ENCODE measurements around the gene FOXP4. TPM values are rescaled to one million over a fixed set of nuclear protein-coding genes. Genes with fewer than 3 reads are reported as not detected.

Gene FOXP4
- total RNA-seq, 2 experiments from 2014 or later, result 6.3 to 26.3 TPM

DNA sequence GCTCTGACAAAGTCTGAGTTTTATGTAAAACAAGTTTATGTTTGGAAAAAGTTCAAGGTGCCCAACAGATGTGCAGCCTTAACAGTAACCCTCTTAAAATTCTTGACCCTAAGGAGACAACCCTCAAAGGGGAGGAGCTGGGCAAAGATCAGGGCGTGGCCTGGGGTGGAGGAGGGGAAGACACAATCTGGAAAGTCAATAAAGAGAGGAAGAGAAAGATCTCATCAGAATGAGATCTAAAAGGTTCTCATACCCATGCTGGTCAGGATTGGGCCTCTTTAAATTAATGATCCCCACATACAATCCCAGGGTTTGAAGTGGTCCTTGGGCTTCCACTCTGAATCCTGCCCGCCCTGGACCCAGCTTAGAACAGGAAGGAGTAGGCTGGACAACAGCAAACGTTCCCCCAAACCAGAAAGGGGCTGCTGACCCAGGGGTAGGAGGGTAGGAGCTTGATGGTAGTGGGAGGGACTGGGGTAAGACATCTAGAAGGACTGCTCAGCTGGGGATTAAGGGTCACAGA lies 33.0 kb downstream of the FOXP4 start:
- Histone ChIP-seq H3K36me3 (ENCODE audit: insufficient read depth, low read length) (no peaks in the 10 kb centered on the region; the same call in 1 of the 2 replicates), H4K20me1 (ENCODE audit: insufficient read depth, low read length) (no peaks in the 10 kb centered on the region), H3K27ac (ENCODE audit: low read depth, low read length, poor library complexity, severe bottlenecking) (no peak overlapping the region), H3K79me2 (ENCODE audit: insufficient read depth, low read depth, low read length) (no peaks in the 10 kb centered on the region), H3K9me2 (ENCODE audit: insufficient read depth, low read length) (no peaks in the 10 kb centered on the region), H3K4me2 (ENCODE audit: low read length) (no peak overlapping the region), H3K4me3 (ENCODE audit: low read depth, low read length, poor library complexity, severe bottlenecking) (no peak overlapping the region), H2AFZ (ENCODE audit: low read length) (no peak overlapping the region), H3K9me3 (ENCODE audit: low read length) (no peaks in the 10 kb centered on the region), H3K4me1 (ENCODE audit: insufficient read depth, low read length, poor library complexity, severe bottlenecking) (peaks cover 4% of the 10 kb centered on the region)
- no TSS peak for BruUV-seq (replicated peaks)
- CTCF ChIA-PET (ENCODE audit: unreplicated experiment), result no interaction called here
- DNase-seq (ENCODE audit: low spot score), result no peak
- POLR2A ChIA-PET, result interaction anchor here (0.7 to 0.8 kb wide), 2 partner anchors 58 to 1110 kb away, joined by 3 read pairs; no protein-coding TSS in a partner anchor
- intact Hi-C loops (cut with micrococcal nuclease; ENCODE audit: unreplicated experiment), result no loop called here
- TF ChIP-seq, protein P1, sequence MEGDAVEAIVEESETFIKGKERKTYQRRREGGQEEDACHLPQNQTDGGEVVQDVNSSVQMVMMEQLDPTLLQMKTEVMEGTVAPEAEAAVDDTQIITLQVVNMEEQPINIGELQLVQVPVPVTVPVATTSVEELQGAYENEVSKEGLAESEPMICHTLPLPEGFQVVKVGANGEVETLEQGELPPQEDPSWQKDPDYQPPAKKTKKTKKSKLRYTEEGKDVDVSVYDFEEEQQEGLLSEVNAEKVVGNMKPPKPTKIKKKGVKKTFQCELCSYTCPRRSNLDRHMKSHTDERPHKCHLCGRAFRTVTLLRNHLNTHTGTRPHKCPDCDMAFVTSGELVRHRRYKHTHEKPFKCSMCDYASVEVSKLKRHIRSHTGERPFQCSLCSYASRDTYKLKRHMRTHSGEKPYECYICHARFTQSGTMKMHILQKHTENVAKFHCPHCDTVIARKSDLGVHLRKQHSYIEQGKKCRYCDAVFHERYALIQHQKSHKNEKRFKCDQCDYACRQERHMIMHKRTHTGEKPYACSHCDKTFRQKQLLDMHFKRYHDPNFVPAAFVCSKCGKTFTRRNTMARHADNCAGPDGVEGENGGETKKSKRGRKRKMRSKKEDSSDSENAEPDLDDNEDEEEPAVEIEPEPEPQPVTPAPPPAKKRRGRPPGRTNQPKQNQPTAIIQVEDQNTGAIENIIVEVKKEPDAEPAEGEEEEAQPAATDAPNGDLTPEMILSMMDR (conservative IDR thresholded peaks at IDR 0.05; ENCODE audit: low read length), result no peak
- TF ChIP-seq EZH2phosphoT487 (IDR thresholded peaks at IDR 0.05; ENCODE audit: borderline replicate concordance, low read depth, low read length), result no peak

DNA sequence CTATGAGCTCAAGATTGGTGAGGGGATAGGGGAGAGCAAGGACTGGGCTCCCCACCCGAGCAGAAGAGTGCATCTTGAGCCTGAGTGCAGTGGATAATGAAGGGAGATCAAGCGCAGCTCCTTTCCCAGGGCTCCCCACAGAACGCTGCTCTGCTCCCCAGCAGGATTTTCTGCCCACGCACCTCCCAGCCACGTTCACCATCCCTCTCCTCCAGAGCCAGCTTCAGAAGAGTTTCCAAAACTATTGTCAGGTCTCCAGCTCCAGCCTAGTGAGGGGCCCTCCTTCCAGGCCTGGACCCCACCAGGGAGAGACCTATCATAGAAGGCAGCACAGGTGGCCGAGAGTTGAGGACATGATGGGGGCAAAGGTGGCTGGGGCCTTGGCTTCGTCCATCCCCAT lies 34.5 kb downstream of the FOXP4 start:
- Histone ChIP-seq H3K27ac (ENCODE audit: low read depth, low read length, poor library complexity, severe bottlenecking) (no peak overlapping the region), H3K79me2 (ENCODE audit: insufficient read depth, low read depth, low read length) (no peaks in the 10 kb centered on the region), H3K4me1 (ENCODE audit: insufficient read depth, low read length, poor library complexity, severe bottlenecking) (peaks cover 4% of the 10 kb centered on the region), H2AFZ (ENCODE audit: low read length) (no peak overlapping the region), H3K9me3 (ENCODE audit: low read length) (no peaks in the 10 kb centered on the region), H3K4me2 (ENCODE audit: low read length) (no peak overlapping the region), H3K9me2 (ENCODE audit: insufficient read depth, low read length) (no peaks in the 10 kb centered on the region), H3K4me3 (ENCODE audit: low read depth, low read length, poor library complexity, severe bottlenecking) (no peak overlapping the region), H4K20me1 (ENCODE audit: insufficient read depth, low read length) (no peaks in the 10 kb centered on the region), H3K36me3 (ENCODE audit: insufficient read depth, low read length) (no peaks in the 10 kb centered on the region; the same call in 1 of the 2 replicates)
- POLR2A ChIA-PET, result no interaction called here
- no TSS peak for BruUV-seq (replicated peaks)
- no peak for DNase-seq (ENCODE audit: low spot score)
- intact Hi-C loops (cut with micrococcal nuclease; ENCODE audit: unreplicated experiment), result no loop called here
- CTCF ChIA-PET (ENCODE audit: unreplicated experiment), result no interaction called here
- TF ChIP-seq EZH2phosphoT487 (IDR thresholded peaks at IDR 0.05; ENCODE audit: borderline replicate concordance, low read depth, low read length), result no peak
- TF ChIP-seq, protein P1 (conservative IDR thresholded peaks at IDR 0.05; ENCODE audit: low read length), result no peak

- no peak overlapping the region for H3K4me3 ChIP-seq (ENCODE audit: low read depth, low read length, poor library complexity, severe bottlenecking)
- peaks cover 4% of the 10 kb centered on the region for H3K4me1 ChIP-seq (ENCODE audit: insufficient read depth, low read length, poor library complexity, severe bottlenecking)
- ChIA-PET POLR2A (no interaction called here), CTCF (ENCODE audit: unreplicated experiment) (no interaction called here)
- H3K79me2 ChIP-seq (ENCODE audit: insufficient read depth, low read depth, low read length), result no peaks in the 10 kb centered on the region
- BruUV-seq (replicated peaks), result no TSS peak
- H3K9me3 ChIP-seq (ENCODE audit: low read length), result no peaks in the 10 kb centered on the region
- H4K20me1 ChIP-seq (ENCODE audit: insufficient read depth, low read length), result no peaks in the 10 kb centered on the region
- H2AFZ ChIP-seq (ENCODE audit: low read length), result no peak overlapping the region
- no peak for TF ChIP-seq EZH2phosphoT487 (IDR thresholded peaks at IDR 0.05; ENCODE audit: borderline replicate concordance, low read depth, low read length)
- TF ChIP-seq, protein P1 (conservative IDR thresholded peaks at IDR 0.05; ENCODE audit: low read length), result no peak
- intact Hi-C loops (cut with micrococcal nuclease; ENCODE audit: unreplicated experiment), result no loop called here
- H3K9me2 ChIP-seq (ENCODE audit: insufficient read depth, low read length), result no peaks in the 10 kb centered on the region
- no peaks in the 10 kb centered on the region; the same call in 1 of the 2 replicates for H3K36me3 ChIP-seq (ENCODE audit: insufficient read depth, low read length)
- no peak for DNase-seq (ENCODE audit: low spot score)
- H3K27ac ChIP-seq (ENCODE audit: low read depth, low read length, poor library complexity, severe bottlenecking), result no peak overlapping the region
- no peak overlapping the region for H3K4me2 ChIP-seq (ENCODE audit: low read length)
These were observed 35.3 kb downstream of the FOXP4 start for GRCh38 chr6:41581381-41581991.

All from OCI-LY7 (cell line).